Parathyroid adenoma (tissue), 2 donors: ENCODE data around the gene BBC3.
"Not testable (repeated sequence)": the region's sequence is repeated elsewhere in the genome, so short reads cannot be mapped to it uniquely, and the experiment has no call there.

ENCODE experiments used
- H2AFZ ChIP-seq: fragments of 300-600 bp; sonication (generic); one replicate; pipeline ENCODE4 v1.7.0; 2017; ENCODE audit warnings: antibody characterized with exemption, mild to moderate bottlenecking
- H3K27ac ChIP-seq: fragments of 300-600 bp; sonication (generic); one replicate; pipeline ENCODE4 v1.7.0; 2017
- H3K27me3 ChIP-seq: fragments of 300-600 bp; sonication (generic); one replicate; pipeline ENCODE4 v1.7.0; 2017; ENCODE audit warnings: low read length; ENCODE audit not compliant: control insufficient read depth, insufficient read depth
- H3K36me3 ChIP-seq: fragments of 300-600 bp; sonication (generic); one replicate; pipeline ENCODE4 v1.7.0; 2017; ENCODE audit warnings: low read length; ENCODE audit not compliant: control insufficient read depth, insufficient read depth
- H3K4me1 ChIP-seq: fragments of 300-600 bp; sonication (generic); one replicate; pipeline ENCODE4 v1.7.0; 2017; ENCODE audit warnings: control low read depth
- H3K4me2 ChIP-seq: fragments of 300-600 bp; sonication (generic); one replicate; pipeline ENCODE4 v1.7.0; 2017; ENCODE audit warnings: low read length
- H3K4me3 ChIP-seq: fragments of 300-600 bp; sonication (generic); one replicate; pipeline ENCODE4 v1.7.0; 2017; ENCODE audit warnings: low read depth, low read length
- H3K79me2 ChIP-seq: fragments of 300-600 bp; sonication (generic); one replicate; pipeline ENCODE4 v1.7.0; 2017; ENCODE audit warnings: control low read depth
- H3K9ac ChIP-seq: fragments of 300-600 bp; sonication (generic); one replicate; pipeline ENCODE4 v1.7.0; 2017; ENCODE audit warnings: mild to moderate bottlenecking
- H3K9me3 ChIP-seq: fragments of 300-600 bp; sonication (generic); one replicate; pipeline ENCODE4 v1.7.0; 2017; ENCODE audit warnings: low read length; ENCODE audit not compliant: control insufficient read depth
- CTCF ChIP-seq: fragments of 300-600 bp; sonication (generic); IDR thresholded peaks from one replicate; pipeline ENCODE4 v1.7.0; 2017; ENCODE audit warnings: antibody characterized with exemption, mild to moderate bottlenecking
- donor health status: primary hyperparathyroidism.

BBC3 gene, protein sequence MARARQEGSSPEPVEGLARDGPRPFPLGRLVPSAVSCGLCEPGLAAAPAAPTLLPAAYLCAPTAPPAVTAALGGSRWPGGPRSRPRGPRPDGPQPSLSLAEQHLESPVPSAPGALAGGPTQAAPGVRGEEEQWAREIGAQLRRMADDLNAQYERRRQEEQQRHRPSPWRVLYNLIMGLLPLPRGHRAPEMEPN

GRCh38 chr19:47230921-47231214 lies at the start of gene BBC3:
Gene BBC3 (minus strand): TSS chr19:47231199. CDS start chr19:47228431, 2,768 bp downstream.
- TF ChIP-seq CTCF: no peak
- Histone ChIP-seq H3K27ac (peak within 1 kb of the TSS; percentile 100), H3K4me2 (peak within 1 kb of the TSS; percentile 91), H3K9me3 (no peaks in the 10 kb centered on the region), H3K9ac (peak within 1 kb of the TSS; percentile 65), H3K79me2 (no peaks in the 10 kb centered on the region), H3K27me3 (no peaks in the 10 kb centered on the region), H2AFZ (peak within 1 kb of the TSS; percentile 90), H3K4me1 (peaks cover 11% of the 10 kb centered on the region), H3K4me3 (peak within 1 kb of the TSS; percentile 92), H3K36me3 (no peaks in the 10 kb centered on the region)

- Histone ChIP-seq H3K27me3 (no peaks in the 10 kb centered on the region), H3K4me3 (no peak overlapping the region), H3K36me3 (no peaks in the 10 kb centered on the region), H2AFZ (no peak overlapping the region), H3K27ac (no peak overlapping the region), H3K9me3 (no peaks in the 10 kb centered on the region), H3K4me2 (no peak overlapping the region), H3K9ac (no peak overlapping the region), H3K4me1 (no peaks in the 10 kb centered on the region), H3K79me2 (no peaks in the 10 kb centered on the region)
- TF ChIP-seq CTCF: peak; percentile 28
Observed at GRCh38 chr19:47280183-47280797, 49.3 kb upstream of the BBC3 start.

GRCh38 chr19:47276513-47276912 lies 45.5 kb upstream of the BBC3 start:
- H3K9ac ChIP-seq, H3K27me3 ChIP-seq, H3K9me3 ChIP-seq, H3K36me3 ChIP-seq, H3K4me2 ChIP-seq, H3K4me3 ChIP-seq, H3K27ac ChIP-seq, H3K4me1 ChIP-seq, H3K79me2 ChIP-seq, H2AFZ ChIP-seq: not testable (repeated sequence)

DNA sequence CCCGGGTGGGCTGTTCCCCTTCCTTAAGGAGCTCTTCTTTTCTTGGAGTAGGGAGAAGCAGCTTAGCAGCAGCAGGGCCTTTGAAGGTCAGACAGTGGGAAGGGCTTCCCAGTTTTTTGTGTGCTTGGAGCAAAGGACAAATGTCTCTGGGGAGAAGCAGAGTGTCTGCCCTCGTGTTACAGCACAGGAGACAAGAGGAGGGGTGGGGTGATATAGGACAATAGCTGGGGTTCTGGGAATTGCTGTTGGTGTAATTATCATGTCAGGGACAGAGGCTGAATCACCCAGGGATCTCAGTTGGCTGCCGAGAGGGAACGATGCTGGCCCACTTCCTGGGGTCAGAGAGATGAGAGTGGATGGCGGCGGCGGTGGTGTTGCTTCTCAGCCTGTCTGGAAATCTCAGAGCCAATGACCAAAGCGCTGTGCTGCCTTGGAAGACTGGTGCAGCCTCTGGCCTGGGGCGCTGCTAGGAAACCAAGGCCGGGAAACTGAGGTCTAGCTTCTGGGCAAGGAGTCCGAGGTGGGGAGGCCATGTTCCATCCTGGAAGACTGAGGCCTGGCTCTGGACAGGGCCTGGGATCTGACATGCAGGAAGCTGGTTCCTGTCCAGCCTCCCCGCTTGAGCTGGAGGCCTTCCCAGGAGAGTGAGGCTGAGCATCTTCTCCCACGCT lies 44.9 kb upstream of the BBC3 start:
- no peak for TF ChIP-seq CTCF
- Histone ChIP-seq H3K9ac (no peak overlapping the region), H3K27me3 (no peaks in the 10 kb centered on the region), H3K36me3 (no peaks in the 10 kb centered on the region), H3K4me3 (no peak overlapping the region), H3K27ac (peak overlapping the region; percentile 53), H3K4me1 (no peaks in the 10 kb centered on the region), H3K79me2 (no peaks in the 10 kb centered on the region), H2AFZ (no peak overlapping the region), H3K9me3 (no peaks in the 10 kb centered on the region), H3K4me2 (no peak overlapping the region)

DNA sequence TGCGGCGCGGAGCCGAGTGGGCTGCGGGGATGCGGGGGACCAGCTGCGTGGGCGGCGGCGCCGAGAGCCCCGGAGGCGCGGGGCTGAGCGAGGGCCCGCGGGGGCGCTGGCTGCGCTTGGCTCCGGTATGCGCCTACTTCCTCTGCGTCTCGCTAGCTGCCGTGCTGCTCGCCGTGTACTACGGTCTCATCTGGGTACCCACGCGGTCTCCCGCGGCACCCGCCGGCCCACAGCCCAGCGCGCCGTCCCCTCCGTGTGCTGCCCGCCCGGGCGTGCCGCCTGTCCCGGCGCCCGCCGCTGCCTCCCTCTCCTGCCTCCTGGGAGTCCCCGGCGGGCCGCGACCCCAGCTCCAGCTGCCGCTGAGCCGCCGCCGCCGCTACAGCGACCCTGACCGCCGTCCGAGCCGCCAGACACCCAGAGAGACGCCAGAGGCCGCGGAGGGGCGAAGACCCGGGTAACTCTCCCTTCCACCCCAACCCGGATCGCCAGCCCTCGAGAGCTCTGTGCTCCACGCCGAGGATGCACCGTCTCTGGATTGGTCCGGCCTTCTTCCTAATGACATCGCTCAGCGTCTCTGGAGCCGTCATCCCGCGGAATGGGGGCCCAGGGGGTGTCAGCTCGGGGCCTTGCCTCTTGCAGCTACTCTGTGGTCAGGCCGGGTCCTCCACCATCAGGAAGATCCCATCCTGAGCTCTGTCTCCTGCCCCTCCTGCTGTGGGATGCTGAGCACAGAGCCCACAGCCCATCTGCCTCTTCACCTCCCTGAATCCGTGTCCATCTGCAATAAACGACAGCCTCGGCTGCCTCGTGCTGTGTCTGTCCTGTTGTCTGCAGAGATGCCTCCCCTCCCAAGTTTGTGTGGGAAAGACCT lies 44.1 kb upstream of the BBC3 start:
- peak overlapping the region; percentile 53 for H3K27ac ChIP-seq
- no peak overlapping the region for H3K4me3 ChIP-seq
- no peak overlapping the region for H2AFZ ChIP-seq
- H3K79me2 ChIP-seq: no peaks in the 10 kb centered on the region
- peak overlapping the region; percentile 55 for H3K4me2 ChIP-seq
- H3K36me3 ChIP-seq: no peaks in the 10 kb centered on the region
- H3K4me1 ChIP-seq: no peaks in the 10 kb centered on the region
- no peak overlapping the region for H3K9ac ChIP-seq
- H3K27me3 ChIP-seq: no peaks in the 10 kb centered on the region
- no peak for TF ChIP-seq CTCF
- H3K9me3 ChIP-seq: no peaks in the 10 kb centered on the region
